GM18909 (cell line): ENCODE measurements around the gene TMEM253.

Source experiments
- ATAC-seq: cut with Tn5 transposase; IDR thresholded peaks from one replicate; pipeline ENCODE4 v1.9.1; 2021; ENCODE audit warnings: mild to moderate bottlenecking; ENCODE audit not compliant: unreplicated experiment, poor library complexity

TMEM253 gene

DNA sequence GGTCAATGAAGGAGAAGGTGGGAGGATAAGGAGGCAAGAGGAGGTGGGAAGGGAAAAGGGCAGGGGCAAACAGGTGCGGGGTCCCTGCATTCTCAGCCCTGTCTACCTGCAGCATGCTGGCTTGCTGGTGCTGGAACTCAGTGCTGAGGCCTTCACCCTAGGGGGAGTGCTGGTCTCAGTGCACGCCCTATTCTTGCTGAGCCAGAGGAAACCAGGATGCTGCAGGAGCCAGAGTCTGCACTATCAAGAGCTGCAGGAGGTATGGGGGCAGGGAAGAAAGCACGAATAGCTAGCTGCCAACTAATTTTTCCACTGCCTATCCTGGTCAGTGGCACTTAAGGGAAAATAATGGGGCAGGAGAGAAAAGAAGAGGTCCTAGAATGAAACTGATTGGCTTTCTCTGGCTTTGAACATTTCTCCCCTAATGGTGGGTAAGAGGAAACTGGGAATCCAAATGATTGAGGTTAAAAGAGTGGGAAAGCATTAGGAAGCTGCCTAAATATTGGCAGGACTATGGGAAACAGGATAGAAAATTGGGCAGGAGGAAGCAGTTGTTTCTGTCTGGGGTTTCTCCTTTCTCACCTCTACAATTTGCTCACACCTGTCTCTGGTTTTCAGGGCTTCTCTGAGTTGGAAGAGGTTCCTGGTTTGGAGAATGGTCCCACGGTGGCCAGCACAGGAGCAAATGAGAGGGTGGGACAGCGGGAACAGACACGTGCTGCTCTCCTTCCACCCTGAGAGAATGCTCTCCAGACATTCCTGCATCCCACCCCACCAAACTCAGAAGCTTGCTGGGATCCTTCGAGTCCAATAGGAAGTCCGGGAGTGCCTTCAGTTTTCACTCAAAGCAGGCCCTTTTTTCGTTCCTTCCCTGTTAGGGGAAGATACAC lies 1.9 kb downstream of the TMEM253 start:
- ATAC-seq, result no peak

DNA sequence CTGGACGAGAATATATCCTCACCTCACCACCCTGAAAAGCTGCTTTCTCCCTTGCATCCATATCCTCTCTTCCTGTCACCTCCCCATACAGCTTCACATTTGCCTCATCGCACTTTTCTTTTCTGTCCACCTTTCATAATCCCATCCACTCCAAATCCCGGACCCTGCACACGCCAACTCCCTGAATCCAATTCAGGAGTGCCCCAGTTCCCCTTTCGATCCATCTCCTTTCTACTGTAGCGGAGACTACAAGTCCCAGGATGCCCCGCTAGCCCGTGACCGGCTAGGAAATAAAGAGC lies 2.5 kb downstream of the TMEM253 start:
- ATAC-seq, result no peak

- ATAC-seq, result peak; percentile 90
These were observed 3.0 kb downstream of the TMEM253 start for GRCh38 chr14:21103710-21104447.

- ATAC-seq, result peak; percentile 48
These were observed 3.7 kb downstream of the TMEM253 start for GRCh38 chr14:21104448-21105060.

DNA sequence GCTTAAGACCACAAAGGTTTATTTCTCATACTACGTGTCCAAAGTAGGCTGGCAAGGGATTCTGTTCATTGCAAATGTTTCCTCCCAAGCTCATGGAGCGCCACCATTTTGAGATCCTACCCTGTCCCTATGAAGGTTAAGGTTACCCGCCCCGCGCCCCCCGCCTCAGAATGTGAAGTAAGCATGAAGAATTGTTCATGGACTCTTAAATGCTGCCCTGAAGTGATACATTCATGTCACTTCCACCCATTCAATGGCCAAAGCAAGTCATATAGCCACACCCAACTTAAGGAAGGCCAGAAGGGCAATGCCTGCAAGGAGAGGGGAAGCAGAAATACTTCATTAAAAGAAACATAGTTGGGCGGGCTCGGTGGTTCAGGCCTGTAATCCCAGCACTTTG lies 4.2 kb downstream of the TMEM253 start:
- no peak for ATAC-seq

- ATAC-seq, result no peak
These were observed 5.3 kb downstream of the TMEM253 start for GRCh38 chr14:21106176-21106497.

- ATAC-seq, result no peak
These were observed 5.8 kb downstream of the TMEM253 start for GRCh38 chr14:21106498-21107282.

- no peak for ATAC-seq
These were observed 6.5 kb downstream of the TMEM253 start for GRCh38 chr14:21107283-21107800.

- no peak for ATAC-seq
These were observed 7.9 kb downstream of the TMEM253 start for GRCh38 chr14:21108791-21109190.

DNA sequence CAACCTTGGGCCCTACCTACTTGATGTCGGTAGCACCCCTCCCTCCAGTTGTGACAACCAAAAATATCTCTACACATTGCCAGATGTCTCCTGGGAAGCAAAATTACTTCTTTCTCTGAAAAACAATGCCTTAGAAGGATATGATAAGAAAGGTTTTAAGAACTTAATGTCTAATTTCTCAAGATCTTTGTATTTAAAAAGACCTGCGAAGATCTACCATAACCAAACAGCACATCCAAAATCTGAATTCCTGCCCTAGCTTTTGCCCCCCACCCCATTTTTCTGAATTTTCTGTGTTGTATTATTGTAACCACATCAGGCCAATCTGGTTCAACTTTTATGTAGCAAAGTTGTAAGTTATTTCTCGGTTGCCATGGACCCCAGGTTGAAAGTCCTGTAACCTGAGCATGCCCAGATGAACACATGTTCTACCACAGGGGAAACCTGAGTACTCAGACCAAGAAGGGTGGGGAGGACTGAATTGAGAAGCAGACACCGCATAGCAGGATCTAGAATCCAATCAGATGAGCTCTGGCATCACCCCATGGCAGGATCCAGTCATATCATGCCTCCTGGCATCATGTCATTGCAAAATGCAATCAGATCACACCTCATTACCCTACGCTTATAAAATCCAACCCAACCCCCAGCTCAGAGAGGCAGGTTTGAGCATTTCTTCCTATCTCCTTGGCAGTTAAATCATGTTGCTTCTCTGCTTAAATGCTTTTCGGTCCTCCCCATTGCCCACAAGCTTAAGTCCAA lies 8.7 kb downstream of the TMEM253 start:
- no peak for ATAC-seq

- ATAC-seq, result no peak
These were observed 11.4 kb downstream of the TMEM253 start for GRCh38 chr14:21112255-21112654.

GRCh38 chr14:21113369-21113768 lies 12.5 kb downstream of the TMEM253 start:
- no peak for ATAC-seq

DNA sequence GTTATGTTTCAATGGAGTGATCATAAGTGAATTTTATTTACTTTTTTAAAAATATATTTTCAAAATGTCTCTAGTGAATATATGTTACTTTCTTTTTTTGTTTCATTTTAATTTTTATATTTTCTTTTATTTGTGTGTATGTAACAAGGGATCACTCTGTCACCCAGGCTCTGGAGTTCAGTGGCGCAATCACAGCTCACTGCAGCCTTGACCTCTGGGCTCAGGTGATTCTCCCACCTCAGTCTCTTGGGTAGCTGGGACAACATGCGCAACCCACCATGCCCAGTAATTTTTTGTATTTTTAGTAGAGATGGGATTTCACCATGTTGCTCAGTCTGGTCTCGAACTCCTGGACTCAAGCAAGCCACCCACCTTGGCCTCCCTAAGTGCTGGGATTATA lies 18.1 kb downstream of the TMEM253 start:
- ATAC-seq, result no peak

DNA sequence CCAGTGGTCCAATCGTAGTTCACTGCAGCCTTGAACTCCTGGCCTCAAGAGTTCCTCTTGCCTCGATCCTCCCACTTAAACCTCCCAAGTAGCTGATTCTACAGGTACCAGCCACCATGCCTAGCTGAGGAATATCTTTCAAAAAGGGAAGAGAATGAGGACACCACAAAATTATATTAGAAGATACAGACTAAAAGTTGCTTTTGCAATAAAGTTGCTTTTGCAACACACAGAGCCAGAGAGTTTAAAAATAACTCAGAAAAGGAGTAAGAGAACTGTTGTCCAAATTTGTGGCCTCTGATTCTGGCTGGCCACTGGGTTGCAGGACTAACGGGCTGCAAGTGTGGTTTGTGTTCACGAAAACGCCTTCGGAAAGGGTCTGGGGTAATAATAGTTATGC lies 19.8 kb downstream of the TMEM253 start:
- ATAC-seq, result no peak

DNA sequence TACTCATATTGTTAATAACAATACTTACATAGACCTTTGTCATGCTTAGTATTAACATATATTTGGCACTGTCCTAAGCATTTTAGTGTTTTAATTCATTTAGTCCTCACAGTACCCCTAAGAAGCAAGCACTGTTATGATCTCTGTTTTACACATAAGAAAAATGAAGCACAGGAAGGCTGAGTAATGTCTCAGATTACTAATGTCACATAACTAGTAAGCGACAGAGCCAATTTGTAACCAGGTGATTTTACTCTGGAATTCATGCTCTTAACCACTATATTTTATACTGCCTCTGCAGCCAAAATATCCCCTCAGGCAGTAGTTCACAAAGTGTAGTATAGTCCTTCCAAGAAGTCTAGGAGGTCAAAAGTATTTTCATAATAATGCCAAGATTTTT lies 20.3 kb downstream of the TMEM253 start:
- ATAC-seq, result no peak

GRCh38 chr14:21123429-21123828 lies 22.6 kb downstream of the TMEM253 start:
- no peak for ATAC-seq

DNA sequence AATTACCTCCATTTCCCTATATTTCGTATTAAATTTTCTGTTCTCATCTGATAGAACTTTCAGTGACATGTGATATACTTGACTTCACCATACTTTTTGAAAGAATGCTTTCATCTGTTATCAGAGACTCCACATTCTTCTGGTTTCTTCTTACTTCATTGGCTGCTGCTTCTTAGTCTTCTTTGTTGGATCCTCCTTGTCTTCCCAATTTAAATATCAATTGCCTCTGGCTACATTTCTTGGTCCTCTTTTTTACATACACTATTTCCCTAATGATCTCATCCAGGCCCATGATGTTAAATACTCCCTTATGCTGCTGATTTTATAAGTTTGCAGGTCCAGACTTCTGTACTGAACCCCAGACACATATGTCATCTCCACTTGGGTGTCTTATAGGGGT lies 33.0 kb downstream of the TMEM253 start:
- no peak for ATAC-seq

- no peak for ATAC-seq
These were observed 35.2 kb downstream of the TMEM253 start for GRCh38 chr14:21136024-21136423.

DNA sequence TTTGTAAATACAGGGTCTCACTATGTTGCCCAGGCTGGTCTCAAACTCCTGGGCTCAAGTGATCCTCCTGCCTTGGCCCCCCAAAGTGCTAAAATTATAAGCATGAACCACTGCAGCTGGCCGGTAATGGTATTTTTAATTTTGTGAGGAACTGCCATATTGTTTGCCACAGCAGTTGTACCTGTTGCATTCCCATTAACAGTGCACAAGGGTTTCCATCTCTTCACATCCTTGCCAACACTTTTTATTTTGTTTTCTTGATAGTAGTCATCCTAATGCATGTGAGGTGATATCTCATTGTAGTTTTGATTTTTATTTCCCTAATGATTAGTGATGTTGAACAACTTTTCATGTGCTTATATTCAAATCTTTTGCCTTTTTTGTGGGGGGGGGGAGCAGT lies 41.5 kb downstream of the TMEM253 start:
- no peak for ATAC-seq

DNA sequence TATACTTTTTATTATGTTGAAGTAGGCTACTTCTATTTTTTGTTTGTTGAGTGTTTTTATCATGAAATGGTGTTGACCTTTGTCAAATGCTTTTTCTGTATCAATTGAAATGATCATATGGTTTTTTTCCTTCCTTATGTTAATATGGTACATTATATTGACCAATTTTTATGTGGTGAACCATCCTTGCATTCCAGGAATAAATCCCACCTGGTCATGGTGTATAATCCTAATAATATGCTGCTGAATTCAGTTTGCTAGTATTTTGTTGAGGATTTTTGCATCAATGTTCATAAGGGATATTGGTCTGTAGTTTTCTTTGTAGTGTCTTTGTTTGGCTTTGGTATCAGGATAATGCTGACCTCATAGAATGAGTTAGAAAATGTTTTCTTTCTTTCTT lies 44.6 kb downstream of the TMEM253 start:
- no peak for ATAC-seq
